ENCODE results near the gene MYO18B. TPM values are rescaled to one million over a fixed set of nuclear protein-coding genes. Genes with fewer than 3 reads are reported as not detected.

MYO18B gene
- total and polyA plus RNA-seq, 2 donors (not counting 3 experiments of a cell fraction or from before 2014, with no cell fraction given), result 0.01 TPM; not detected in 1

DNA sequence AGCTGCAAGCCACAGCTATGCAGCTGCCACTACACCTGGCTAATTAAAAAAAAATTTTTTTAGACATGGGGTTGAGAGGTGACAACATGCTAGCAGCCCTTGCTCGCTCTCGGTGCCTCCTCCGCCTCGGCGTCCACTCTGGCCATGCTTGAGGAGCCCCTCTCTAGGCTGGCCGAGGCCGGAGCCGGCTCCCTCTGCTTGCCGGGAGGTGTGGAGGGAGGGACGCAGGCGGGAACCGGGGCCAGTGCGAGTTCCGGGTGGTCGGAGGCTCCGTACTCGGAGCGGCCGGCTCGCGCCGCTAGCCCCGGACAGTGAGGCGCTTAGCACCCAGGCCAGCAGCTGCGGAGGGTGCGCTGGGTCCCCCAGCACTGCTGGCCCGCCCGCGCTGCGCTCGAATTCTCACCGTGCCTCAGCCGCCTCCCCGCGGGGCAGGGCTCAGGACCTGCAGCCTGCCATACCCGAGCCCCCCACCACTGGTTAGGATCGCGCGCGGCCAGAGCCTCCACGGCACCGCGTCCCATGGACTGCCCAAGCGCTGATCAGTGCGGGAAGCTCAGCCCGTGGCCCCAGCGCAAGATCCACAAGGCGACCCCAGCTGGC lies 10.7 kb downstream of the MYO18B start:
- Histone ChIP-seq H2AFZ (ENCODE audit: low read depth, low read length) (no peak overlapping the region), H3K9me1 (replicated peaks; ENCODE audit: control insufficient read depth, extremely low read depth, insufficient read depth, low read length) (no peaks in the 10 kb centered on the region), H3K36me3 (ENCODE audit: control insufficient read depth in 2 of 2, extremely low read depth in 1 of 2, insufficient read depth in 2 of 2, low read length in 2 of 2) (no peaks in the 10 kb centered on the region), H3K27me3 (ENCODE audit: control insufficient read depth in 2 of 2, insufficient read depth in 2 of 2, low read length in 2 of 2) (no peaks in the 10 kb centered on the region), H3K27ac (ENCODE audit: insufficient read depth, low read depth, low read length) (no peak overlapping the region), H3K9ac (replicated peaks; ENCODE audit: extremely low read depth, insufficient read depth, low read length) (no peak overlapping the region), H3K9me3 (replicated peaks; ENCODE audit: control insufficient read depth, insufficient read depth, low read length) (no peaks in the 10 kb centered on the region), H3K4me2 (ENCODE audit: insufficient read depth, low read length) (no peak overlapping the region), H3K4me1 (ENCODE audit: control insufficient read depth, extremely low read depth, insufficient read depth, low read length) (peaks cover 4% of the 10 kb centered on the region), H3K4me3 (replicated peaks in 1 of 3; ENCODE audit: insufficient read depth in 1 of 3, low read depth in 1 of 3, low read length in 3 of 3) (no peak overlapping the region), H3K79me2 (ENCODE audit: control insufficient read depth, insufficient read depth, low read length) (no peaks in the 10 kb centered on the region), H4K20me1 (replicated peaks; ENCODE audit: control insufficient read depth, extremely low read depth, insufficient read depth, low read length) (no peaks in the 10 kb centered on the region)
- dilution Hi-C loops (cut with MboI; ENCODE audit: extremely low pct_ligation_motif_present, low sequenced_read_pairs) (no loop called here), intact Hi-C loops (cut with micrococcal nuclease) (no loop called here)
- ChIA-PET POLR2A (no interaction called here), CTCF (interaction anchor here (0.7 kb wide), 1 partner anchor 502 kb away, joined by 3 read pairs; no protein-coding TSS in a partner anchor)
- TF ChIP-seq, protein P1, sequence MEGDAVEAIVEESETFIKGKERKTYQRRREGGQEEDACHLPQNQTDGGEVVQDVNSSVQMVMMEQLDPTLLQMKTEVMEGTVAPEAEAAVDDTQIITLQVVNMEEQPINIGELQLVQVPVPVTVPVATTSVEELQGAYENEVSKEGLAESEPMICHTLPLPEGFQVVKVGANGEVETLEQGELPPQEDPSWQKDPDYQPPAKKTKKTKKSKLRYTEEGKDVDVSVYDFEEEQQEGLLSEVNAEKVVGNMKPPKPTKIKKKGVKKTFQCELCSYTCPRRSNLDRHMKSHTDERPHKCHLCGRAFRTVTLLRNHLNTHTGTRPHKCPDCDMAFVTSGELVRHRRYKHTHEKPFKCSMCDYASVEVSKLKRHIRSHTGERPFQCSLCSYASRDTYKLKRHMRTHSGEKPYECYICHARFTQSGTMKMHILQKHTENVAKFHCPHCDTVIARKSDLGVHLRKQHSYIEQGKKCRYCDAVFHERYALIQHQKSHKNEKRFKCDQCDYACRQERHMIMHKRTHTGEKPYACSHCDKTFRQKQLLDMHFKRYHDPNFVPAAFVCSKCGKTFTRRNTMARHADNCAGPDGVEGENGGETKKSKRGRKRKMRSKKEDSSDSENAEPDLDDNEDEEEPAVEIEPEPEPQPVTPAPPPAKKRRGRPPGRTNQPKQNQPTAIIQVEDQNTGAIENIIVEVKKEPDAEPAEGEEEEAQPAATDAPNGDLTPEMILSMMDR (IDR thresholded peaks at IDR 0.05; ENCODE audit: extremely low read depth in 1 of 2, insufficient read depth in 1 of 2, low read depth in 1 of 2, low read length in 2 of 2), result no peak
- TF ChIP-seq POLR2A (IDR thresholded peaks at IDR 0.05; ENCODE audit: low read depth, low read length), result no peak
- TF ChIP-seq JUN (IDR thresholded peaks at IDR 0.05; ENCODE audit: borderline replicate concordance, insufficient read depth, insufficient read length, low read depth), result no peak
- no peak for TF ChIP-seq POLR2AphosphoS5 (IDR thresholded peaks at IDR 0.05; ENCODE audit: insufficient read depth, low read depth, low read length)
- no peak for TF ChIP-seq GATA2 (IDR thresholded peaks at IDR 0.05; ENCODE audit: insufficient read depth, insufficient read length, low read depth, low read length)
- no peak for TF ChIP-seq MYC (IDR thresholded peaks at IDR 0.05; ENCODE audit: low read depth, low read length)
- TF ChIP-seq, protein P2, sequence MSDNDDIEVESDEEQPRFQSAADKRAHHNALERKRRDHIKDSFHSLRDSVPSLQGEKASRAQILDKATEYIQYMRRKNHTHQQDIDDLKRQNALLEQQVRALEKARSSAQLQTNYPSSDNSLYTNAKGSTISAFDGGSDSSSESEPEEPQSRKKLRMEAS (IDR thresholded peaks at IDR 0.05; ENCODE audit: insufficient read depth, insufficient read length), result no peak
- TF ChIP-seq FOS (IDR thresholded peaks at IDR 0.05; ENCODE audit: borderline replicate concordance, insufficient read depth, low read length), result no peak
- no peak for TF ChIP-seq EZH2 (IDR thresholded peaks at IDR 0.05; ENCODE audit: borderline replicate concordance, low read depth, low read length, severe bottlenecking)
- BruUV-seq (replicated peaks), result no TSS peak
- no peak for DNase-seq (ENCODE audit: low read depth, low spot score)
- FAIRE-seq, result no peak

Measured in endothelial cell of umbilical vein (primary cell).